HUES48 (cell line): Measurements from ENCODE around the gene MEF2C.
"Not testable (repeated sequence)": the region's sequence is repeated elsewhere in the genome, so short reads cannot be mapped to it uniquely, and the experiment has no call there.

Experiments
- H3K27ac ChIP-seq: one replicate; pipeline ENCODE4 v1.7.0; 2013; ENCODE audit warnings: low read depth, low read length, inconsistent platforms
- H3K27me3 ChIP-seq: 2 replicates; pipeline ENCODE4 v1.6.1; 2013; ENCODE audit warnings: mild to moderate bottlenecking, low read length; ENCODE audit not compliant: control insufficient read depth, insufficient read depth
- H3K36me3 ChIP-seq: 2 replicates; pipeline ENCODE4 v1.6.1; 2013; ENCODE audit warnings: low read length; ENCODE audit not compliant: control insufficient read depth, insufficient read depth
- H3K4me1 ChIP-seq: 2 replicates; pipeline ENCODE4 v1.6.1; 2013; ENCODE audit warnings: mild to moderate bottlenecking, low read length; ENCODE audit not compliant: control insufficient read depth, insufficient read depth
- H3K4me3 ChIP-seq: 2 replicates; pipeline ENCODE4 v1.5.1; 2013; ENCODE audit warnings: mild to moderate bottlenecking, low read depth, low read length
- H3K9ac ChIP-seq: 2 replicates; pipeline ENCODE4 v1.6.1; 2013; ENCODE audit warnings: mild to moderate bottlenecking, low read depth, low read length, moderate library complexity
- H3K9me3 ChIP-seq: 2 replicates; pipeline ENCODE4 v1.6.1; 2013; ENCODE audit warnings: low read length; ENCODE audit not compliant: control insufficient read depth, insufficient read depth

Gene MEF2C

DNA sequence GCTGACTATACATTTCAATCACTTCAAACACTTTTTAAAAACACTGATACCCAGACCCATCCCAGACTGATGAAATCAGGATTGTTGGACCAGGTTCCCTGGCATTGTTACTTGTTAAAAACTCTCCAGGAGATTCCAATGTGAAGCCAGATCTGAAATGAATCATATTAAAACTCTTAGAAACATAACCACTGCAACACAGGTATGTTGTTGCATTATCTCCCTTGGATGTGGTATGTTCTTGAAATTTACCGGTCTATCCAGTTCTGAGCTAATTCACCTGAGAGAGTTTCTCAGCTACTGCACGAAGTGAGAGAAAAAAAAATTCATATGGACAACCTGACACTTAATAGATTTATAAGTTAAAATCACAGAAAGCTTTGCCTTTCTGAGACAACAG is 21.8 kb downstream of the MEF2C start:
- no peak overlapping the region for H3K27ac ChIP-seq
- H3K4me1 ChIP-seq = no peaks in the 10 kb centered on the region
- no peaks in the 10 kb centered on the region for H3K36me3 ChIP-seq
- H3K27me3 ChIP-seq = no peaks in the 10 kb centered on the region
- no peak overlapping the region for H3K4me3 ChIP-seq
- H3K9me3 ChIP-seq = peaks cover 9% of the 10 kb centered on the region
- H3K9ac ChIP-seq = no peak overlapping the region

DNA sequence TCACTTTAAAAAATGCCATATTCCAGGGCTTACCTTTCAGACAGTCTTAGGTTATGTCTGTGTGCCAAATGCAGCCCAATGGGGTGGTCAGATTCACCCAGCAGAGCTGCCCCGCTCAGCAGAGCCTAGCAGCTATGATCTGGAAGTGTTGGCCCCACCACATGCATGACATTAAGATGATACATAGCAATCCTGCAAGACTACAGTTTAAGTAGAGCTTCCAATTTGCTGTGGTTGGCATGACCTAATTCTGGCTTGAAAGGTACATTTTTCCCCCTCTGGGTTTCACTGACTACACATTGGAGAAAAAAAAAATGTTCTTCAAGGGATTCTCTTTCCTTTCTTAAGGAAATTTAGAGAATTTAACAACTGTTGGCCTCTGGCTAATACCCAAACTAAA is 22.5 kb downstream of the MEF2C start:
- H3K27me3 ChIP-seq = no peaks in the 10 kb centered on the region

DNA sequence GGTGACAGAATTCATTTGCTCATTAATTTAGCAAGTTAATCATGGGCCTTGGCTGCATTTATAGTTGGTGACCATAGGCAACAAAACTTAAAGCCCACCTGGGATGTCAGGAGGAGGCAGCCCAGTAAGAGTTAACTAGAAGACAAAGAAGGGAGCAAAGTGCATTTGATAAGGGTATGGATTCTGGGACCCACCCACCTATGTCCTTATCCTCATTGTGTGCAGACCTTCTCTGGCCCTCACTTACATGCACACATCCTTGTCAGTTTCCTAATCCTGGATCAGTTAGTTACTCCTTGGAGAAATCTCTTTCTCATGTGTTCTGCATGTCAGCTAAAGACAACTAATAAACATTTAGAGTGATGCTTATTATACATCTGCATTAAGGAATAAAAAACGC is 24.6 kb downstream of the MEF2C start:
- Histone ChIP-seq H3K9me3 (peaks cover 14% of the 10 kb centered on the region), H3K27me3 (no peaks in the 10 kb centered on the region), H3K4me1 (no peaks in the 10 kb centered on the region), H3K36me3 (no peaks in the 10 kb centered on the region), H3K9ac (no peak overlapping the region), H3K27ac (no peak overlapping the region), H3K4me3 (no peak overlapping the region)

More for the DNA sequence above, 22.5 kb downstream of the MEF2C start:
- Histone ChIP-seq H3K4me1 (no peaks in the 10 kb centered on the region), H3K27ac (no peak overlapping the region), H3K36me3 (no peaks in the 10 kb centered on the region), H3K4me3 (no peak overlapping the region), H3K9me3 (peaks cover 14% of the 10 kb centered on the region), H3K9ac (no peak overlapping the region)

DNA sequence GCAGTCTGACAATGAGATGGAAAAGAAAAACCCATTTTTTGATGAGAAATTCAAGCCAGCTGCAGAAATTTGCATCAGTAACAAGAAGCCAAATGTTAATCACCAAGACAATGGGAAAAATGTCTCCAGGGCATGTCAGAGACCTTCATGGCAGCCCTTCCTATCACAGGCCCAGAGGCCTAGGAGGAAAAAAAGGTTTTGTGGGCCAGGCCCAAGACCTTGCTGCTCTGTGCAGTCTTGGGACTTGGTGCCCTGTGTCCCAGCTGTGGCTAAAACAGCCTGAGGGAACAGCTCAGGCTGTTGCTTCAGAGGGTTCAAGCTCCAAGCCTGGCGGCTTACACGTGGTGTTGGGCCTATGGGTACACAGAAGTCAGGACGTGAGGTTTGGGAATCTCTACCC is 26.6 kb downstream of the MEF2C start:
- not testable (repeated sequence) for H3K4me3 ChIP-seq, H3K9ac ChIP-seq, H3K27me3 ChIP-seq, H3K27ac ChIP-seq, H3K36me3 ChIP-seq, H3K4me1 ChIP-seq
- peaks cover 14% of the 10 kb centered on the region for H3K9me3 ChIP-seq

DNA sequence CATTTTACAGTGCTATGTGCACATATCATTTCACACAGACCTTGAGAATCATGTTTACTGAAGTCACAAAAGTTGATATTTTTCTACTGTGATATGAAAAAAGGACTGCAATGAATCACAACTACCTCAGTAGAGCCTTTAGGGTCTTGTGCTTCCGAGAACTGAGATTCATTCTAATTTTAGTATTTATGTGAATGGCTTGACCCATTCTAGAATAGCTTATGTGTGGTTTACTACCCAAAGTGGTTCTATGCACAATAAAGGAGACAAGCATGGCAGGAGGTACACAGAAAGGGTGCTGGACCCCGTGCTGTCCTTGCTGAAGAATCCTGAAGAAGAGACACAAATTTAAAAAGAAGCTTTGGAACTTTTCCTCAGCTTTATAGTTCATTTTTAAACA is 28.2 kb downstream of the MEF2C start:
- Histone ChIP-seq H3K27me3 (no peaks in the 10 kb centered on the region), H3K36me3 (no peaks in the 10 kb centered on the region), H3K9me3 (peaks cover 14% of the 10 kb centered on the region), H3K4me1 (no peaks in the 10 kb centered on the region), H3K27ac (no peak overlapping the region), H3K4me3 (no peak overlapping the region), H3K9ac (no peak overlapping the region)

DNA sequence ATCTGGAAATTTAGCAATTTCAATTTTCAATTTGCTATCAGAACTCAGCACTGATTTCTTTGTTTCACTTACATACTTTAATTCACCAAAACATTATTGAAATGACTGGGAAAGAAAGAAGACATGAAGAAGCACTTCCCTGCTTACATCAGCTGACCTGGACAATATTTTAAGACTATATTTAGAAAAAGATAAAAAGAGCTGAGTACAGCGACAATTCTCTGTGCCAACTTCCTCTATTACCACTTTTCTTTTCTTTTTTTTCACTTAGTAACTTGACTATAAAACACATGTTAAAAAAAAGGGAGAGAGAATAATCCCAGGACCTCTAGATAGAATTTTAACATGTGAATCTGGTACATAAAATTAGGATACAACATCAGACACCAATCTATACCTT is 35.6 kb downstream of the MEF2C start:
- Histone ChIP-seq H3K4me1 (no peaks in the 10 kb centered on the region), H3K36me3 (no peaks in the 10 kb centered on the region), H3K27me3 (no peaks in the 10 kb centered on the region), H3K4me3 (no peak overlapping the region), H3K9me3 (no peaks in the 10 kb centered on the region), H3K9ac (no peak overlapping the region), H3K27ac (no peak overlapping the region)

DNA sequence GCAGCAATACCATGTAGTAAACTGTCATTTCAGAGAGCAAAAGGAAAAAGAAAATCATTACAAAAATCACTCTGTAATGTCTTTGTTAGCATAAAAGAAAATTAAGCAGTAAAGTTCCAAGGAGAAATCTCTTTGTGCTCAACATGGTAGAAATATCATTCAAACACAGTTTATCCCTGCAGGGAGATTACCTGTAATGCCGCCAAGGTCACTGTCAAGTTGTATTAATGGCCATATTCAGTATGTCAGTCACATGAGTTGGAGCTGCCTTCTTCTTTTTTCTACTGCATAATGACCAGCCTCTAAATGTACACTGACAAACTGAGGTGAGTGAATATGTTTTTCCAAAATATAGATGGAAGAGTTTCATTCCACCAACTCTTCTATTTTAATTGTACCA is 36.5 kb downstream of the MEF2C start:
- H3K27ac ChIP-seq = no peak overlapping the region
- no peaks in the 10 kb centered on the region for H3K27me3 ChIP-seq
- H3K4me3 ChIP-seq = no peak overlapping the region
- H3K9ac ChIP-seq = no peak overlapping the region
- H3K9me3 ChIP-seq = no peaks in the 10 kb centered on the region
- no peaks in the 10 kb centered on the region for H3K4me1 ChIP-seq
- H3K36me3 ChIP-seq = no peaks in the 10 kb centered on the region

DNA sequence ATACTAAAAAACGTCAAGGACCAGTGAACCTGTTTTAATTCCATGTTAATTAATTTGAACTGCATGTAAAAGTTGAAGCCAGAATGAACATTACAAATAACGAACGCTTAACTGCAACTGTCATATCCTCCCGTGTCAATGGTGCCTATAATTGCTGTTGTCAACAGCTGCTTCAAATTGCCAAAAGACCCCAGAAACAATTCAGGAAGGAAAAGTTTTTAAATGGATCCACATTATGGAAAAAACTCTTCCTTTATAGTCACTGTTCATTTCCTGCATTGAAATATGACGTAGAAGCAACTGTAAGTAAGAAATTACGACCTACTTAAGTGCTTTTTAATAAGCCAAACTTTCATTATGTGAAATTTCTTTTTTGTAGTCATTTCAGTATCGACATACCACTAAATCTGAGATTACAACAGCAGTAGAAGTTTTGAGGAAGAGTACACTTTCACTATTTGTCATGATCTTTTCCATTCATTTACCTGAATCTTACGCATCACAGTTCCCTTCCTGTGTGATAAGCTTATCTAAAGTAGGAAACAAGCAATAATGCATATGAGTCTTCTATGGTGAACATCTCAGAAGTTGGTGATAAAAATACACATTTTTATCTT is 37.8 kb downstream of the MEF2C start:
- no peak overlapping the region for H3K9ac ChIP-seq
- H3K36me3 ChIP-seq = no peaks in the 10 kb centered on the region
- H3K27ac ChIP-seq = no peak overlapping the region
- H3K27me3 ChIP-seq = no peaks in the 10 kb centered on the region
- H3K4me1 ChIP-seq = no peaks in the 10 kb centered on the region
- no peaks in the 10 kb centered on the region for H3K9me3 ChIP-seq
- H3K4me3 ChIP-seq = no peak overlapping the region

DNA sequence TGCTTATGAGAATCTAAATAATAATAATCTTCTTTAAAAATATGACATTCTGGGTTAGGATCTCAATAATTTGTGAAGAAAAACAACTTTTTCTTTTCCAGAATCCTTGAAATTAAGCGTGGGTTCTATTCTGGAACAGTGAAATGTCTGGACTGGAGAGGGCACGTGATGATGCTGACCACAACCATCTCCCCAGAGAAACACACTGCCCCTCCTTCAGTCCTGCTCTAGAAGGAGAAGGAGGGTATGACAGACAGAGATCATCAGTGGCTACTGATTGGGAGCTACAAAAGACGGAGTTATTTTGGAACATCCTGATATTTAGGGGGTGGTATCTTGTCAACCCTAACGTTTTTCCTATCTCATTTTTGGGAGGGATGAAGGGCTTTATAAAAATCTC is 40.2 kb downstream of the MEF2C start:
- no peaks in the 10 kb centered on the region for H3K27me3 ChIP-seq
- H3K27ac ChIP-seq = no peak overlapping the region
- H3K36me3 ChIP-seq = no peaks in the 10 kb centered on the region
- no peak overlapping the region for H3K4me3 ChIP-seq
- H3K9me3 ChIP-seq = no peaks in the 10 kb centered on the region
- no peak overlapping the region for H3K9ac ChIP-seq
- no peaks in the 10 kb centered on the region for H3K4me1 ChIP-seq

DNA sequence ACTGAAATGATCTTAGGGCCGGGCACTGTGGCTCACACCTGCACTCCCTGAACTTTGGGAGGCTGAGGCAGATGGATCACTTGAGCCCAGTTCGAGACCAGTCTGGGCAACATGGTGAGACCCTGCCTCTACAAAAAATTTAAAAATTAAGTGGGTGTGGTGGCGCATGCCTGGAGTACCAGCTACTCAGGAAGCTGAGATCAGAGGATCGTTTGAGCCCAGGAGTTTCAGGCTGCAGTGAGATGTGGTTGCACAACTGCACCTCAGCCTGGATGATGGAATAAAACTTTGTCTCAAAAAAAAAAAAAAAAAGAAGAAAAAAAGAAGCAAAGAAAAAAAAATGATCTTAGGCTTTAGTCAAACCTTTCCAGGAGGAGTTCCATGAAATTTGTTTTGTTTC is 41.8 kb downstream of the MEF2C start:
- H3K36me3 ChIP-seq = no peaks in the 10 kb centered on the region
- no peak overlapping the region for H3K4me3 ChIP-seq
- peaks cover 3% of the 10 kb centered on the region; the same call in 1 of the 2 replicates for H3K4me1 ChIP-seq
- H3K9me3 ChIP-seq = no peaks in the 10 kb centered on the region
- no peak overlapping the region for H3K27ac ChIP-seq
- H3K9ac ChIP-seq = no peak overlapping the region
- H3K27me3 ChIP-seq = no peaks in the 10 kb centered on the region

DNA sequence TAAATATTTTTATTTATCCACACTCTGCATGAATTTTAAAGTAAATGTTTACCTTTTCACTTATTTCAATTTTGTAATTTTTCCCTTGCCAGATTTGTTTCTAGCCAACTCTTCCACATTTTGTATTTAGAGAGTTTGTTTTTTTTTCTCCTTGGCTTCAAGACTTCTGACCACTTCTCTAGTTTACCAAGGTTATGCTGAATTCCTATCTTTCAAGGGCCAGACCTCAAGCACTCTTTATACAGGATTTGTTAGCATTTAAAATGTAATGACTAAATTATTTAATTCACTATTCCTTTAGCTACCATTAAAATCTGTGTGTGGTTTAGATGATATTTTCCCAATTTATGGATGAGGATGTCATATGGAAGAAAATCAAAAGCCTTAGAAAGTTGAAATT is 42.5 kb downstream of the MEF2C start:
- no peaks in the 10 kb centered on the region for H3K9me3 ChIP-seq
- H3K4me3 ChIP-seq = no peak overlapping the region
- no peaks in the 10 kb centered on the region for H3K36me3 ChIP-seq
- no peak overlapping the region for H3K27ac ChIP-seq
- H3K9ac ChIP-seq = no peak overlapping the region
- H3K4me1 ChIP-seq = peaks cover 3% of the 10 kb centered on the region; the same call in 1 of the 2 replicates
- H3K27me3 ChIP-seq = no peaks in the 10 kb centered on the region

DNA sequence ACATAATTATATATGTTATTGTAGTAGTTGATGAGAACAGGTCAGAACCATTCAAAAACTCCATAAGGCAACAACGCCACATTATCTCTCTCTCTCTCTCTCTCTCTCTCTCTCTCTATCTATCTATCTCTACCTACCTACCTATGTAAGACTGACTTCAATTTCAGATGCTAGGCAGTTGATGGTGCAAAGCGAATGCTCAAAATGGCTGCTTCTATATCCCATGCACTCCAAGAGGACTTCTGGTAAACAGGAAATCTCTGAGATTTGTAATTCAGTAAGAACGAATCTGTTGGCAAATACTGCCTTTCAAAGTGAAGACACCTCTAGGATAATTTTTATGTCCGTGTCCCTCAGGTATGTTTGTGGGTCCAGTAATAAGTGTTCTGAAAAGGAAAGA is 43.7 kb downstream of the MEF2C start:
- Histone ChIP-seq H3K27ac (no peak overlapping the region), H3K4me1 (peaks cover 3% of the 10 kb centered on the region; the same call in 1 of the 2 replicates), H3K36me3 (no peaks in the 10 kb centered on the region)

More for the DNA sequence above, 43.7 kb downstream of the MEF2C start:
- H3K4me3 ChIP-seq = no peak overlapping the region
- no peaks in the 10 kb centered on the region for H3K27me3 ChIP-seq
- no peaks in the 10 kb centered on the region for H3K9me3 ChIP-seq
- H3K9ac ChIP-seq = no peak overlapping the region
